ENCODE data around the gene EIF3D.

Gene EIF3D

DNA sequence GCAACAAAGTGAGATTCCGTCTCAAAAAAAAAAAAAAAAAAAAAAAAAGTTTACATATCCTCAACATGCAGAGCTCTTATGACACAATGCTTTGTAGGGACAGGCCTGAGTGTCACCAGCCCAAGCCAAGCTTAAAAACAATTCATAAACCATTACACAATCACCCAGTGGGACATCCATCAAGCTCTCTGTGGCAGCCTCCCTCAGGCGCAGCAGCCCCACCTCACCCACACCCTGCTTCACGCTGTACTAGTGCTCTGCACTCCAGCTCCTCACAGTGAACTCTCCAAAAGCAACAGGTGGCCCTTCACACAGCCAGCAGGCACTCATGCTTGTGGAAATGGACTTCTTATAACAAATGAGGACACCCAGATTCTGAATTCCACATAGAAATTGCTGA lies 18.6 kb downstream of the EIF3D start:
- no peak for DNase-seq (ENCODE audit: low read depth in 4 of 4, low spot score in 1 of 4)

DNA sequence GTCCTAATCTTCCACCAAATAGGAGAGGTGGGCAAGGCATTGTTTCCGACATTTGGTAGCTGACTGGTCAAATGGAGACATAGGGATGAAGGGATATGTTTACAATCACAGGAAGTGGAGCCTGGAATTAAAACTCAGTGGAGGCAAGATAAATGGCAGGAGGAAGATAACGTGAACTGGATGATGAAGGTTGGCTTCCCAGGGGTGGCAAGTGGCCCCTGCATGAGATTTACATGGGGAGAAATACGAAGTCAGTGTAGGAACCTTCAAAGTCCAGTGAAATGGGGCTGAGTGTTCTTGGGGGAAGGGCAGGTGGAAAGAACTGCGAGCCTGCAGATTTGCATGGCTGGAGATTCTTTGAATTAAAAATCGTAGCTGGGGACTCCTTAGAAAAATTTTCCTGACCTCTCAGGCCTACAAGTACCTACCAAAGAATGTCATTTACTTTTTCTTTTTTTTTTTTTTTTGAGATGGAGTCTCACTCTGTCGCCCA lies 21.4 kb downstream of the EIF3D start:
- DNase-seq (ENCODE audit: low read depth in 4 of 4, low spot score in 1 of 4): no peak

DNA sequence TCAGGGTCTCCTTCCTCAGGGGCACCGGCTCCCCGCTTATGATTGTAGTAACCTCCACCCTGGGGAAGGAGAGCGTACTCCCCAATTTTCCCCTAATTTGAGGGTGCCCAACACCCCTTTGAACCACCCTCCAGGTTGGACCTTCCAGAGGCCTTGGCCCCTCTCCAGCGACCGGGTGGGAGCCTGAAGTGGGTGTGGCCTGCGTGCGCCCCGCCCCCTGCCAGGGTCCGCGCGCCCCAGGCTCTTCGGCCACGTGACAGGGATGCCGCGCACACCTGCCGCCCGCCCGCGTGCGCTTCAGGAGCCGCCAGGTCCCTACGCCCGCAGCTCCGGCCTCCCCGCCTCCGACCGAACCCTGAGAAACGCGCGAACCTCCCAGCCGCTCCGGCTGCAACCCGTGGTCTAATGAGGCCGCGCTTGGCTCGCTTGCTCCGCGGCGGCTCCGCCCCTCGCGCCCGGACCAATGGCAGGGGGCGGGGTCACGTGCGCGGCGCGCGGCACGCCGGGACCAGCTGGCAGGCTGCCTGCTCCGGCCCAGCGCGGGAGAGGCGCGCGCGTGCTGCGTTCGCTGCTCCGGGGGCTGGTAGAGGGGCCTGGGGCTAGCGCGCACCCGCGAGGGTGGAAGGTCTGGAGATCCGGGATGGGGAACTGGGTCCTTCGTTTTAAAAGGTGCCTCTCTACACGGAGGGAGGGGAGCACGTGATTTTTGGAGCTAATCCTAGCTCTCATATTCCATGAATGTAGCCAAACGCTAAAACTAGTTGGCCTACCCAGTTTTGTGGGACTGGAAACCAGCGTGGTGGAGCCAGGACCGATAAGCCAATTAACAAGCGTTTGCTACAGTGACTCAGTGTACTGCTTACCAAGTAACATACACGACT lies 22.1 kb downstream of the EIF3D start, which contains the start of gene FOXRED2:
FOXRED2 (minus strand) TSS at position 404 of the 881 bp plus-strand sequence. CDS start 618 bp downstream, outside the sequence.
- peak; percentile 65 to 86 (median 82) for DNase-seq (ENCODE audit: low read depth in 4 of 4, low spot score in 1 of 4)

DNA sequence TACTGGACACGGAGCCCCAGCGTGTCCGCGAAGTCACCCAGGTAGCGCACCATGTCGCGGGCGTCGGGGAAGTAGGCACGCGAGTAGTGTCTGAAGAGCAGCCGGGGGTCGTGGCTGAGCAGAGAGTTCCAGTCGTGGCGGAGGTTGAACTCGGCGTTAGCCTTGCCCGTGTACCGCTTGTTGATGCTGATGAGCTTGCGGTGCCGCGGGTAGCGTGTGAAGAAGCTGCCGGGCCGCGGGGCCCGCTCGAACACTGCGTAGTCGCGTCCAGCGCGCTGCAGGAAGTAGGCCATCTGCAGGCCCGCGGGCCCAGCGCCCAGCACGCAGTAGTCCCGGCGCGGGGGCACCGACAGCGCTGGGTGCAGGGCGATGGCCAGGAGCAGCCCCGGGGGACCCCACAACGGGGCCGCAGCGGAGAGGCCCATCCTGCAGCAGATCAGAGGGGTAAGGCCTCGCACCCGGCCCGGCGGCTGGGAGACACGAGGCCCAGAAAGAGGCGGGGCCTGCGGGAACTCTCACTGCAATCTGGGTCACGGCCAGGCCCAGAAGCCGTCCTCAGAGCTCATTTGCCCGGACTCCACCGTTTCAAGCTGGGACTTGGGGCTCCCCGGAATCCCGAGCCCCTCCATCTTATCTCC lies 22.8 kb downstream of the EIF3D start:
- DNase-seq (ENCODE audit: low read depth in 4 of 4, low spot score in 1 of 4): no peak

DNA sequence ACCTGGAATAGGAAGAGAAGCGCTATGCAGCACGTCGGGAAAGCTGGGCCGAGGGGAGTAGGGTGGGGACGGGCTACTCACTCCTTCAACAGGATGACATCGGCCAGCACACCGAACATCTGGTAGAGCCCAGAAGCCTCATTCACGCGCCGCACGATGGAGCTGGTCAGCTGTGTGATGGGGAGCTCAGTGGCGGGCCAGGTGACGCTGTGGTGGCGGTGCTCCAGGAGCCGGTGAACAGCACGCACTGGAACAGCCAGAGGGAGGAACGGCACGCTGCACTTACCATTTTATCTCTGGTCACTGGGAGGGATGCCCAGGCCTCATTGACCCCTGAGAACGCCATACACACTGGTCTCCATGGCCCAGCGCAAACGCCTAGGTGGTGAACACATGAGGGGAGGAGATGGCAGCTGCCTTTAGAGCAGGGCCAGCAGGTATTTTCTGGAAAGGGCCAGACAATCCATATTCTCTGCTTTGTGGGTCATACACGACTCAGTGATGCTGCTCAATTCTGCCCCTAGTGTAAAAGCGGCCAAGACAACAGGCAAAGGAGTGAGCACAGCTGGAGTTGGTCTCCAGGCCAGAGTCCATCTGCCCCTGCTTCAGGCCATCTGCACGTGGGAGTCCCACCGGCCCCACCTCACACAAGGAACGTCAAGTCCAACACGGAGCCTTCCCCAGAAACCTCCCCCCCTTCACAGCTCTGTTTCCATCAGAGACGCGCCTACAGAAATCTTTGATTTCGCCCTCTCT lies 30.9 kb downstream of the EIF3D start:
- no peak for DNase-seq (ENCODE audit: low read depth in 4 of 4, low spot score in 1 of 4)

DNA sequence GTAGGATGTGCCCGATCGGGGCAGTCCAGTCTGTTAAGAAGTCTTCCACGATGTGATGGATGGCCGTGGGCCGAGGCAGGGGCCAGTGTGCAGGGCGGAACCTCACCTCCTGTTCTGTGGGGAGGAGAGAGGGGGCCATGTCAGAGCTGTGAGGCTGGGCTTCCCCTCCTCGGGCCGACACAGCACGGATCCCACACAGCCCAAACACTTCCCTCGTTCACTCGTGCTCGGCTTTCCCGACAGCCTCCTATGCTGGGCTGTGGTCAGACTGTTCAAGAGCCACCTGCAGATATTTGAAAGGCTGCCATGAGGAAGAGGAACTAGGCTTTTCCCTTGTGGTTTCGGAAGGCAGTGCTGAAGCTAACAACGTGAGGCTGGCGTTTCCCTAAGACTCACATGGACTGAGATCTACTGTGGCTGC lies 35.3 kb downstream of the EIF3D start:
- no peak for DNase-seq (ENCODE audit: low read depth in 4 of 4, low spot score in 1 of 4)

DNA sequence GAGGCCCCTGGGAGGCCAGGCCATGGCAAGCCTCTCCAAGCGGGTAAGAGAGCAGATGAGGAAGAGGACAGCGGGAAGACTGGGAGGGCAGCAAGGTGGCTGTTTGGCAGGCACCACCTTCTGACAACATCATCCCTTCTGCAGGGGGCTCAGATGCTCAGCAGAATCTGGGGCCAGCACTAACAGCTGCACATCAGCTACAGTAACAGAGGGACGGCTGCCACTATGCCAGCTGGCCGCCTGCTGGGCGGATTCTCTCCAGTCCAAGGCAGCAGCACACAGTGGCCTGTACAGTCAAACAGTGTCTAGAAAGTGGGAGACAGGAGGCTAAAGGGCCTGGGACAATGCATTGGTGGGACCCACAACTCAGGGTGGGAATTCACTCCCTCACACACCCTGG lies 36.9 kb downstream of the EIF3D start:
- no peak for DNase-seq (ENCODE audit: low read depth in 4 of 4, low spot score in 1 of 4)

DNA sequence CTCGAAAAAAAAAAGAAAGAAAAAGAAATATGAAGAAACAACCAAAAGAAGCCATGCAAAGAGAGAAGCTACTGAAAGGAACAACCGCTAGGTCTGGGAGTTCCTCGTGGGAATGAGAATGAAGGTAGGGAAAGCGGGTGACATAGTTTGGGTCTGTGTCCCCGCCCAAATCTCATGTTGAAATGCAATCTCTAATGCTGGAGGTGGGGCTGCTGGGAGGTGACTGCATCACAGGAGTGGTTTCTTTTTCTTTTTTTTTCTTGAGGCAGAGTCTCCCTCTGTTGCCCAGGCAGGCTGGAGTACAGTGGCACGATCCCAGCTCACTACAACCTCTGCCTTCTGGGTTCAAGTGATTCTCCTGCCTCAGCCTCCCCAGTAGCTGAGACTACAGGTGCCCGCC lies 37.8 kb downstream of the EIF3D start:
- no peak for DNase-seq (ENCODE audit: low read depth in 4 of 4, low spot score in 1 of 4)

DNA sequence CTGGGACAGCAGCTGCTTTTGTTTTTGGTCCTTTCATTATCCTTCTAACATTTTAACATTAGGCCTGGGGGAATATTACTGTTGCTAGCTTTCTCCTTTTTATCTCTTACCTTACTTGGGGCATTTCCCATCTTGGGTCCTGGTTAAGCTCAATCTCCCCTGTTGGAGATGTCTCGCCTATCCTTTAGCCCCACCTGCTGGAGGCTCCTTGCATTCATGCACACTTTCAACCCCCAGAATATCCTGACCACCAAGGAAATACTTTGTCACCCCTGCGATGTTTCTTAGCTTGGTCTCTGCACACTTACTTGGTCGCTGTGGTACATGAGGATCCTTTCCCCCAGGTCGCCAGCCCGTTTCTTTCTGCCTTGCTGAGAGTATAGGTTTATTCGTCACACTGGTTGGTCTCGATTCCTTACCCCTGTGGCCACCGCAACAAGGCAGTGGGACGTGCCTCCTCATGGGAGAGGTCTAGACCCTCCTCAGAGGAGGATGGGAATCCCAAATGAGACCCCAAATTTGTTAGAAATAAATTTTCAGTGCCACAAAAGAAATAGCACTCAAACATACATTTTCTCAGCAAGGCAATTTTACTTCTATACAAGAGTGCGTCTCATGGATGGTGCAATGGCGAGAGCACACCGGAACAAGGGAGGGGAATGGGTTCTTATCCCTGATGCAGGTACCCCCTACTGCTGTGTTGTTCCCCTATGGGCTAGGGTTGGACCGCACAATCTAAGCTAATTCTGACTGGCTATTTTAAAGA lies 42.2 kb downstream of the EIF3D start:
- peak; percentile 30 to 45 (median 36) for DNase-seq (ENCODE audit: low read depth in 4 of 4, low spot score in 1 of 4)

DNA sequence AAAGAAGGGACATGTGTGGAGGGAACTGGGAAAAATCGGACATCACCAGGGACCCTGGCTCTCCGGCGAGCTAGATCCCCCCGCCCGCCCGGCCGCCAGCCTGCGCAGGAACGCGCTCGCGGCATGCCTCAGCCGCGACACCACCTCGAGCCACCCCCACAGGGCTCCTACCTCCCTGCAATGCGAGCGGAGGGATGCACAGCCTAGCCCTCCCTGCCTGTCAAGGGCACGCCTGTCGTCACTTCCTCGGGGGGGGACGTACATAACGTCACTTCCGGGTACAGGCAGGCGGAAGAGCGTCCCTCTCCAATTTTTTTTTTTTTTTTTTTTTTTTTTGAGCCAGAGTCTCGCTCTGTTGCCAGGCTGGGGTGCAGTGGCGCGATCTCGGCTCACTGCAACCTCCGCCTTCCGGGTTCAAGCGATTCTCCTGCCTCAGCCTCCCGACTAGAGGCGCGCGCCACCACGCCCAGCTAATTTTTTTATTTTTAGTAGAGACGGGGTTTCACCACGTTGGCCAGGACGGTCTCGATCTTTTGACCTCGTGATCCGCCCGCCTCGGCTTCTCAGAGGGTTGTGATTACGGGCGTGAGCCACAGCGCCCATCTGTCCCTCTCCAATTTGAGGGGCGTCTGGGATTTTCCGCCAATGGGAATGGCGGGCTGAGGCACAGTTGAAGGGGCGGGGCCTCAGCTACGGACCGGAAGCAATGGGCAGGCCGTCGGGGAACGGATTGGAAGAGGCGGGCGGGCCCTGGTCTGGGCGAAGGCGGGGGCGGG lies 47.4 kb downstream of the EIF3D start, which contains the start of gene TXN2:
TXN2 (minus strand) TSS at position 248 of the 776 bp plus-strand sequence. CDS start 803 bp downstream, outside the sequence.
- peak; percentile 92 to 96 (median 94) for DNase-seq (ENCODE audit: low read depth in 4 of 4, low spot score in 1 of 4)

DNA sequence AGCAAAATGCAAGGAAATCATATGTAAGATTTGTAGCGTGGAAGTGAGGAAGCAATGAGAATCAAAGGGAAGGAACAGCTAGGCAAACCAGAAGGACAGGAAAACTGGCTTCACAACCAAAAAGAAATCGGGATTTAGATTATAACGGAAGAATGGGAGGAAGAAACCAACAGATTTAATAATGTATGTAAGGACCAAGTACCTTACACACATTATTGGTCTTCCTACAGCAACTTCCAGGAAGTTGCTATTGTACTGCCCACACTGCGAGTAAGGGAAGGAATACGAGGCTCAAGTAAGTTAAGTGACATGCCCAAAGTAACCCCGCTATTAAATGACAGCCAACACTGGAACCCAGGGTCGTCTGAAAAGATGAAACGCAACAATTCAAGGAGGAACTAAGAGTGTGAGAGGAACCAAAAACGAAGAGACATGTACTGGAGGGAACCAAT lies 48.0 kb downstream of the EIF3D start:
- no peak for DNase-seq (ENCODE audit: low read depth in 4 of 4, low spot score in 1 of 4)

DNA sequence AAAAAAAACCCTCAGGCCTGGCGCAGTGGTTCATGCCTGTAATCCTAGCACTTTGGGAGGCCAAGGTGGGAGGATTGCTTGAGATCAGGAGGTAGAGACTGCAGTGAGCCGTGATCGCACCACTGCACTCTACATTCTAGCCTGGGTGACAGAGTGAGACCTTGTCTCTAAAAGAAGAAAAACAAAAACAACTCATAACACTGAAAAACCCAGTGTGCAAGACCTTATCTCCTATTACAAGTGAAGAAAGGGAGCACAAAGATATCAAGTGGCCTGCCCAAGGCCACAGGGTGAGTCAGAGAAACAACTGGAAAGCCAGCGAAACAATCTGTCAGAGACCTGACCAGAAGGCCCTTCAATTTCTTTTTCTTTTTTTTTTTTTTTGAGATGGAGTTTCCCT lies 50.0 kb downstream of the EIF3D start:
- no peak for DNase-seq (ENCODE audit: low read depth in 4 of 4, low spot score in 1 of 4)

DNA sequence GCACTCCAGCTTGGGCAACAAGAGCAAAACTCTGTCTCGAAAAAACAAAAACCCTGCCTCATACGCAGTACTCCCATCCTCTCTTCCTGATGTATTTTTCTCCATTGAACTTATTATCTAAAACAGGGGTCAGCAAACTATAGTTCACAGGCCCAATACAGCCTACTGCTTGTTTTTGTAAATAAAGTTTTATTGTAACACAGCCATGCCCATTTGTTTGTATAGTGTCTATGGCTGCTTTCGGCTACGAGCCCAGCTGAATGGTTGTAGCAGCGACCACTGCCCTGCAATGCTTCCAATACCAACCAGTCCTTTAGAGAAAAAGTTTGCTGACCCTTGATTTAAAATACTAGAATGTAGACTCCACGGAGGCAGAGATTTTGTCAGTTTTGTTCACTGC lies 53.6 kb downstream of the EIF3D start:
- DNase-seq (ENCODE audit: low read depth in 4 of 4, low spot score in 1 of 4): no peak

DNA sequence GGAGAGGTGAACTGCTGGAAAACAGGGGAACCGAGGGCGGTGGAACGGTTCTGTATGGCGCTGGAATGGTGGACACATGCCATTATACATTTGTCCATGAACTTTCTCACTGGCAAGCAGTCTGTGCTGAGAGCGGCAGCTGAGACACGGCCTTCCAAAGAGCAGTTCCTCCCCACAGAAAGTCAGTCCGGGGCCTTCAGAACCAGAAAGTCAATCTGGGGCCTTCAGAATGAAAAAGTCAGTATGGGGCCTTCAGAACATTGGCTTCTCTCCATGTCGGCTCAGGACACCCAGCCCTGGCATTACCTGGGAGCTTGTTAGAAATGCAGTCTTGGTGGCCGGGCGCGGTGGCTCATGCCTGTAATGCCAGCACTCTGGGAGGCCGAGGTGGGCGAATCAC lies 56.3 kb downstream of the EIF3D start:
- DNase-seq (ENCODE audit: low read depth in 4 of 4, low spot score in 1 of 4): no peak

DNA sequence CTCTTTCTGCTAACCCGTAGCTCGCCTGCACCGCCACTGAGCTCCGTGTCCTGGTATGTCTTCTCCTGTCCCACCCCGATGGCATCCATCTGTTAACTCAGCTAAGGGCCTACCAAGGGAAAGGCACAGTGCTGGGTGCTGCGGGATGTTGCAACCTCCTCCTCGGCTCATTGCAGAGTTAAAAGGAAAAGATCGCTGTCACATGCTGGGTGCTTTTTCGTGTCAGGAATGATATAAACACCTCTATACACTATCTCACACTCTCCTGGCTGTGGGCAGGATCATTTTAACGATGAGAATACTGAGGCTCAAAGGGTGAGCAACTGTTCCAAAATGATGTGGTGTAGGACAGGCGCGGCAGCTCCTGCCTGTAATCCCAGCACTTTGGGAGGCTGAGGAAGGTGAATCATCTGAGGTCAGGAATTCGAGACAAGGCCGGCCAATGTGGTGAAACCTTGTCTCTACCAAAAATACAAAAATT lies 57.6 kb downstream of the EIF3D start:
- no peak for DNase-seq (ENCODE audit: low read depth in 4 of 4, low spot score in 1 of 4)

DNA sequence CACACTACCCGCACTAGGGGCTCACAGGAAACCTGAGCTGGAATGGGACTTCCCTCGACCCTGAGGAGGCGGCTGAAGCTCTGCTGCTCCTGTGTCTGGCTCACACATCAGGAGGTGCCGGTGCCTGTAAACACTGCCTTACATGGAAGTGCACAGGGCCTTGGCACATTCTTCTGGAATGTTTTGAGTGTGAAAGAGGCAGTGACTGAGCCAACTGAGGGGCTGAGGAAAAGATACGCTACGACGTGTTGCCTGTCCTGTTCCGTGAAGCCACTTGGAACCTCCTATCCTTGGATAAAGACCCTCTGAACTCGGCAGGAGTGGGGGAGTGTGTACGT lies 58.0 kb downstream of the EIF3D start:
- DNase-seq (ENCODE audit: low read depth in 4 of 4, low spot score in 1 of 4): no peak

DNA sequence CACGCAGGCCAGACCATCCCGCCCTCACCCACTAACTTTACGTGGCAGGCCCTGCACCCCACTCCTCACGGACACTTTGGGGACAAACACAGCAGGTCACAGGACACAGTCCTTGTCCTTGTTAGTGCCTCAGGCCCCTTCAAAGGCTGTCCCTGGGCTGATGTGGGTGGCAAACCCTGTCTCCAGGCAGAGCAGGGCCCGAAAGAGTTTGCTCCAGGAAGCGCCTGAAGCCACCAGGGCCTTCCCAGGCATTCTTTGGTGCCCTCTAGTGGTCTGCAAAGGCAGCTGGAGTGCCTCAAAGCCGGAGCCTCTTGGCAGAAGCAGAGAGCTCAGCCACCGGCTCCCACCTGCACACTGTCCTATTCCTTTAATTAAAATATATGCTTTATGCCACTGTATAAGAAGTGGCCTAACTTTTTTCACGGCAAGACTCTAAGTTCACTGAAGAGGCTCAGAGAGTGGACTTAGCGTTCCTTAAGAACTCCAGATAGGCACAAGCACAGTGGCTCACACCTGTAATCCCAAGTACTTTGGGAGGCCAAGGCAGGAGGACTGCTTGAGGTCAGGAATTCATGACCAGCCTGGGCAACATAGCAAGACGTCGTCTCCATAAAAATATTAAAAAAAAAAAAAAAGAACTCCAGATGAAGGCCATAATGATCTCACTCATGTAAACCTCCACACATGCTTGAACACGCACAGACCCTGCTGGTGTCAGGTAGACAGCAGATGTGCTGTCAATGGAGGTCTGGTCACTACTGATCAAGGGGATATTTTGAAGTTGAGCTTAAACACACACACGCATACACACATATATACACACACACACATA lies 58.6 kb downstream of the EIF3D start:
- peak; percentile 50 to 70 (median 56) for DNase-seq (ENCODE audit: low read depth in 4 of 4, low spot score in 1 of 4)

DNA sequence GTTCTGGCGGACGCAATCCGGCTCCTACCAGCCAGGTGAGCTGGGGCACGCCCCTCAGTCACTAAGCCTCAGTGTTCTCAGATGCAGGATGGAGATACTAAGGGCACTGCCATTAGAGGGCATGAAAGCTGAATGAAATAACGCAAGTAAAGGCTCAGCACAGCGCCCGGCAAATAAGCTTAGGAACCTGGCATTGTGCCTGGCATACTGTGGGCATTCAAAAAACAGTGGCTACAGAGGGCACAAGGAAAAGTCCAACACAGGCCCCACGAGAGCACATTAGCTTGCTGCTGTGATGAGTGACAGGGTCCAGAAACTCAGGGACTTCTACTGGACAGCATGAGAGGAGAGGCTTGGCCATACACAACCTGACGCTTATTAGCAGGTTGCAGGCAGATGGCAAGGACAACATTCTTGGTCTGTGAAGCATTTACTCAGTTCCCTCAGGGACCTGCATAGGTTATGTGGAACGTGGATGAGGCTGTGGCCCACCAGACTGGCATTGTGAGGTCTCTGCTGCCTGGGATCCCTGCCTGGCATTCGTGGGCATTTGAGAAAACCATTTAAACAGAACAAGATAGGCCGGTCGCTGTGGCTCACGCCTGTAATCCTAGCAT lies 59.8 kb downstream of the EIF3D start:
- DNase-seq (ENCODE audit: low read depth in 4 of 4, low spot score in 1 of 4): no peak
